Prostate gland (tissue), 2 donors: Measurements from ENCODE around the gene DSCAML1. TPM values are rescaled to one million over a fixed set of nuclear protein-coding genes. Genes with fewer than 3 reads are reported as not detected.

Experiments used
- DNase-seq: peaks from one replicate; pipeline ENCODE4 v3.0.0-alpha.2; 2019; ENCODE audit warnings: low spot score
- H3K27ac ChIP-seq, 2 donors: fragments of 200-600 bp; sonication (generic); 2 replicates each; pipeline ENCODE4 v1.5.1; 2017 to 2019
- H3K27me3 ChIP-seq: fragments of 200-600 bp; sonication (generic); replicated peaks from 2 replicates; pipeline ENCODE4 v1.5.1; 2019; ENCODE audit not compliant: insufficient read depth
- H3K36me3 ChIP-seq, 2 donors: fragments of 200-600 bp; sonication (generic); 1 replicate in 1 of 2; 2 replicates in 1 of 2; pipeline versions ENCODE4 v1.5.1 to v1.8.1; 2017 to 2019
- H3K4me1 ChIP-seq: fragments of 200-600 bp; sonication (generic); replicated peaks from 2 replicates; pipeline ENCODE4 v1.5.1; 2019
- H3K4me3 ChIP-seq, 2 donors: fragments of 200-600 bp; sonication (generic); 2 replicates each; pipeline ENCODE4 v1.5.1; 2017 to 2019
- H3K9me3 ChIP-seq: fragments of 200-600 bp; sonication (generic); 2 replicates; pipeline ENCODE4 v1.5.1; 2017
- CTCF ChIP-seq, 4 experiments: fragments of 200-600 bp in 2 of 4; fragments of 450-650 bp in 2 of 4; sonication (generic) in 2 of 4; IDR thresholded peaks; 1 replicate in 3 of 4; 2 replicates in 1 of 4; pipeline ENCODE4 v1.5.1; 2016 to 2019; ENCODE audit warnings: antibody characterized with exemption in 4 of 4, mild to moderate bottlenecking in 2 of 4, moderate library complexity in 2 of 4
- POLR2A ChIP-seq: fragments of 450-650 bp; IDR thresholded peaks from one replicate; pipeline ENCODE4 v1.6.1; 2016; ENCODE audit warnings: antibody characterized with exemption, mild to moderate bottlenecking
- POLR2AphosphoS5 ChIP-seq: sonication (generic); formaldehyde crosslinking; IDR thresholded peaks from one replicate; pipeline ENCODE4 v1.6.1; 2017; ENCODE audit warnings: antibody characterized with exemption
- WGBS: methylation state at CpG from one replicate; pipeline ENCODE4 v1.1.5; 2018; 5-methylcytosine and 5-hydroxymethylcytosine counted together
- intact Hi-C: fragments of 100-400 bp; cut with DNase I; formaldehyde crosslinking; loops from one replicate; pipeline ENCODE4 v1.14.2; 2022
- total RNA-seq, 2 donors: library from RNA; depleted of rRNA; stranded (reverse); fragments of >200 nt; gene quantifications; one replicate each; pipeline ENCODE4 v1.1.0, GENCODE V29; 2016

DSCAML1 gene
- total RNA-seq, 2 donors from 2014 or later = 0.14 to 2.8 TPM

GRCh38 chr11:117678658-117679406 is 118.2 kb downstream of the DSCAML1 start:
- H3K4me1 ChIP-seq = no peaks in the 10 kb centered on the region
- no peak for DNase-seq
- no peak overlapping the region for H3K27ac ChIP-seq
- no peaks in the 10 kb centered on the region for H3K36me3 ChIP-seq
- WGBS = 74% methylated on average over 18 of the region's 18 CpGs
- TF ChIP-seq POLR2A = no peak
- no peak for TF ChIP-seq CTCF (IDR thresholded peaks at IDR 0.05)
- no peak for TF ChIP-seq POLR2AphosphoS5
- H3K27me3 ChIP-seq = peaks cover 4% of the 10 kb centered on the region
- intact Hi-C loops = no loop called here
- no peaks in the 10 kb centered on the region for H3K9me3 ChIP-seq
- H3K4me3 ChIP-seq = no peak overlapping the region

- Histone ChIP-seq H3K4me1 (no peaks in the 10 kb centered on the region), H3K36me3 (no peaks in the 10 kb centered on the region), H3K9me3 (no peaks in the 10 kb centered on the region), H3K4me3 (no peak overlapping the region), H3K27ac (no peak overlapping the region), H3K27me3 (peaks cover 4% of the 10 kb centered on the region)
- no peak for DNase-seq
- WGBS = 84% methylated on average over 12 of the region's 12 CpGs
- TF ChIP-seq POLR2AphosphoS5 = no peak
- TF ChIP-seq CTCF (IDR thresholded peaks at IDR 0.05) = no peak
- no peak for TF ChIP-seq POLR2A
- intact Hi-C loops = no loop called here
These were observed 119.2 kb downstream of the DSCAML1 start for GRCh38 chr11:117677729-117678310.

- no peak overlapping the region for H3K4me3 ChIP-seq
- H3K27ac ChIP-seq = no peak overlapping the region
- H3K9me3 ChIP-seq = no peaks in the 10 kb centered on the region
- 95% methylated on average over 7 of the region's 7 CpGs for WGBS
- TF ChIP-seq POLR2A = no peak
- no peak for TF ChIP-seq CTCF (IDR thresholded peaks at IDR 0.05)
- TF ChIP-seq POLR2AphosphoS5 = no peak
- no peaks in the 10 kb centered on the region for H3K36me3 ChIP-seq
- DNase-seq = no peak
- no peaks in the 10 kb centered on the region for H3K4me1 ChIP-seq
- intact Hi-C loops = no loop called here
- H3K27me3 ChIP-seq = peaks cover 4% of the 10 kb centered on the region
These were observed 120.5 kb downstream of the DSCAML1 start for GRCh38 chr11:117676501-117676900.

- Histone ChIP-seq H3K4me3 (no peak overlapping the region), H3K36me3 (no peaks in the 10 kb centered on the region), H3K9me3 (no peaks in the 10 kb centered on the region), H3K27ac (no peak overlapping the region), H3K27me3 (peaks cover 4% of the 10 kb centered on the region), H3K4me1 (no peaks in the 10 kb centered on the region)
- no peak for DNase-seq
- no peak for TF ChIP-seq POLR2A
- TF ChIP-seq POLR2AphosphoS5 = no peak
- no peak for TF ChIP-seq CTCF (IDR thresholded peaks at IDR 0.05)
- intact Hi-C loops = no loop called here
- 58% methylated on average over 8 of the region's 8 CpGs for WGBS
These were observed 123.4 kb downstream of the DSCAML1 start for GRCh38 chr11:117673602-117674001.

GRCh38 chr11:117671370-117671769 is 125.6 kb downstream of the DSCAML1 start:
- DNase-seq = no peak

More at GRCh38 chr11:117671370-117671769, 125.6 kb downstream of the DSCAML1 start:
- TF ChIP-seq CTCF (IDR thresholded peaks at IDR 0.05) = no peak
- TF ChIP-seq POLR2A = no peak
- no peak for TF ChIP-seq POLR2AphosphoS5
- no peak overlapping the region for H3K4me3 ChIP-seq
- H3K9me3 ChIP-seq = no peaks in the 10 kb centered on the region
- H3K27ac ChIP-seq = no peak overlapping the region
- no peaks in the 10 kb centered on the region for H3K36me3 ChIP-seq
- WGBS = 97% methylated on average over 4 of the region's 4 CpGs
- H3K4me1 ChIP-seq = no peaks in the 10 kb centered on the region
- H3K27me3 ChIP-seq = peaks cover 4% of the 10 kb centered on the region
- intact Hi-C loops = no loop called here
